GM21381 (cell line): Measurements from ENCODE around the gene TTC23.
A peak's percentile ranks its signal among the peaks of the same experiment; 100 is the strongest.
"Not testable (repeated sequence)": the region's sequence is repeated elsewhere in the genome, so short reads cannot be mapped to it uniquely, and the experiment has no call there.

Experiments
- ATAC-seq: cut with Tn5 transposase; IDR thresholded peaks from one replicate; pipeline ENCODE4 v1.9.1; 2021; ENCODE audit warnings: mild to moderate bottlenecking, moderate library complexity; ENCODE audit not compliant: unreplicated experiment

The TTC23 gene

GRCh38 chr15:99250494-99250856 is 1.1 kb upstream of the TTC23 start:
- ATAC-seq = no peak

DNA sequence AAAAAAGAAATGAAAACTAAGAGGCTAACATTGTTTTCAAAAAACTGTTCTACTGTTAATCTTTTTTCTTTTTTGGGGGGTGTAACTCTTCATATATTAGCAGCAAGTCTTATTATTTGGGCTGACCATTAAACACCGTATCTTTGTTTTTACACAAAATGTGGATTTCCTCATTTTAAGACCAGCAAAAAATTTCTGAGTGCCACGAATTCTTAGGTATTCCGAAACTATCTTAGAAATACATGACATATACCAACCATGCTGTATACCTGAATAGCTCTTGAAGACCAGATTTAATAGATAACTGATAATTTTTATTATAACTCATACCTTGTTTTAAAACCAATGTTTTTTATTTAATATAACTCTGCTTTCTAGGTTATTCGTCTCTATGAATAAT is 620 bp upstream of the TTC23 start:
- no peak for ATAC-seq

DNA sequence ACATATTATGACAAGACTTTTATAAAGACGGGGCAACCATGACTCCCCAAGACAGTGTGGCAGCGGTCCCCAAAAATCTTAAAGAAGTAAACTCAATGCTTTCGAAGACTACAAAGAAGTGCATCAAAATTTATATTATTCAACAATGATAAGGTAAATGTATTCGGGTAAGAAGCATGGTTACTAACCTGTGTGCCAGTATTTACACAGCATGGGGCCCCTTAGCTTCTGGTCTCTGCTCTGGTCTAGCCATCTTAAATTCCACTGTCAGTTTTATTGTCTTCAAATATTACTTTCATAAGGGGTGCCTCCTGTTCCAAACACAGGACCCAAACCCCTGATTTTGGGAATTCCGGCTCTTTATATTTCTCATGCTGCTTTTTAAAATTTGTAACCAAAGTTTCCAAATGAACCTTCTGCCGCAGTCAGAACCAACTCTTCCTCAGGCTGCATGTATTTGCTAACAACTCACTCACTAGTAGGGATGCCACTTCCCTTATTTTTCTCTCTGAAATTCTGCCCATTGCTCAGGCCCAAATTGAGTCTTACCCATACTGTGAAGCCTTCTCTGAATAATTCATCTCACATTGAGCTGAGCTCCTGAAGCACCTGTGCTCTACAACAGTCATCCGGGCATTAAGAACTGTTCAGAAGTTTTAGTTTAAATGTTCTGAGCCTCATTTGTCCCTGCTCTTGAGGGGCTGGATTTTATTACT is 1.2 kb downstream of the TTC23 start:
- no peak for ATAC-seq

- ATAC-seq = no peak
These were observed 2.3 kb downstream of the TTC23 start for GRCh38 chr15:99247062-99247461.

GRCh38 chr15:99244306-99244705 is 5.1 kb downstream of the TTC23 start:
- no peak for ATAC-seq

GRCh38 chr15:99241752-99242151 is 7.6 kb downstream of the TTC23 start:
- ATAC-seq = no peak

DNA sequence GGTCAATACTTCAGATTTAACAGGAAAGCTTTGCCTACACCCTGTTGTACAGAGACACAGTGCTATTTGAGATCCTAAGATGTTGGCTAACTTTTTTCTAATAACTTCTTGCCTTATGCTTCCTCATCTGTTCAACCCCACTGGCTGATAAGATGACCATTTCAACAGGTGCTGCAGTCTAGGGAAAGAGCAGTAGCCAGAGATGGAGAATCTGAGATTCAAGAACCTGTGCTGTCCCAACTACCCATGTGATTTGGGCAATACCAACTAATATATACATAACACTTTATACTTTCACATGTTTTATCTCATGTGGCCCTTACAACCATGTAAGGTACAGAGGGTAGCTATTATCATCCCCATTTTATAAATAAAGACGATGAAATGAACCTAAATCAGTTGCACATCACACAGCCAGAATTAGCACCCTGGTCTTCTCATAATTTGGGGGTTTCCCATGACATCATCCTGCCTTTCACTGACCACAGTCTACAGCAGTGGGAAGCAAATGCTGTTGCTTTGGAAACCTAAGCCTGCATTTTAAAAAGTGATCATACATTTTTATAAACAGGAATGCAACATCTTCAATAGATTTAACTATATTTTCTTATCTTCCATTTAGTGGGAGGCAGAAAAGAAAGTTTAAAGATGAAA is 9.7 kb downstream of the TTC23 start:
- ATAC-seq = peak; percentile 94

DNA sequence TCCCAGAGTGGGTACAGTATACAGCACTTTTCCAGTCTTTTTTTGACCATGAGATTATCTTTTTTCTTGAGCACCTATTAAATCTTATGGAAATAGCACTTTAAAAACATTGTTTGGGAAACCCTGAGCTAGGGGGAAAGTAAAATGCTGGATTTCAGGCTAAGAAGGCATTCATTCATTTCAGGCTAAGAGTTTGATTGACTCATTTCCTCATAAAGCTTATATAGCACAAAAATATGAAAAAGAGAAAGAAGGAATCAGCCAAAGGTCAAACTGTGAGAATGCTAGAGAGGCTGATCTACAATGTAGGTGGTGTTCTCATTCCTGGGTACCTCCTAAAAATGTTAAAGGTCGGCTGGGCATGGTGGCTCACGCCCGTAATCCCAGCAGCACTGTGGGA is 10.5 kb downstream of the TTC23 start:
- ATAC-seq = no peak

DNA sequence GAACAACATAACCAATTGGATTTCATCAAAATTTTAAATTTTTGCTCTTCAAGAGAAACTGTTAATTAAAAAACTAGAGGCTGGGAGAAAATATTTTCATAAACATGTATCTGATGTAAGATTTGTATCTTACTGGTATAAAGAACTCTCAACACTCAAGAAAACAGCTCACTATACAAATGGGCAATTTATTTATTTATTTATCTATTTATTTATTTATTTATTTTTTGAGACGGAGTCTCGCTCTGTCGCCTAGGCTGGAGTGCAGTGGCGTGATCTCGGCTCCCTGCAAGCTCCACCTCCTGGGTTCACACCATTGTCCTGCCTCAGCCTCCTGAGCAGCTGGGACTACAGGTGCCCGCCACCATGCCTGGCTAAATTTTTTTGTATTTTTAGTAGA is 15.2 kb downstream of the TTC23 start:
- ATAC-seq = not testable (repeated sequence)

DNA sequence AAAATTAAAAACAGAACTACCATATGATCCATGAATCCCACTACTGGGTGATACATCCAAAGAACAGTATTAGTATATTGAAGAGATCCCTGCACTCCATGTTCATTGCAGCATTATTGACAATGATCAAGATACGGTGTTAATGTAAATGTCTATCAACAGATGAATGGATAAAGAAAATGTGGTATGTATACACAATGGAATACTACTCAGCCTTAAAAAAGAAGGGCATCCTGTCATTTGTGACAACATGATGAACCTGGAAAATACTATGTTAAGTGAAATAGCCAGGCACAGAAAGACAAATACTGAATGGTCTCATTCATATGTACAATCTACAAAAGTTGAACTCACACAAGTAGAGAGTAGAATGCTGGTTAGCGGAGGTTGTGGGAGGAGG is 16.6 kb downstream of the TTC23 start:
- no peak for ATAC-seq

DNA sequence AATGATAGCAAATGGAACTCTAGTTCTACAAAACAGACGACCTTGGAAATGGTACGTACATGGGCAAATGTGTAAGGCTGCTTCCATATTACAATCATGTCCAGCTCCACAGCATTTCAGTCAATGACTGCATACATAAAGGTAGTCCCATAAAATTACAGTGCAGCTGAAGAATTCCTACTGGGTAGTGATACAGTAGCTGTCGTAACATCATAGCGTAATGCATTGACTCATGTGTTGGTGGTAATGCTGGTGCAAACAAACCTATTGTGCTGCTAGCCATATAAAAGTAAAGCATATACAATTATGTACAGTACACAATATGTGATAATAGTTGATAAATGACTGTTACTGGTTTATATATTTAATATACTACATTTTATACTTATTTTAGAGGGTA is 18.5 kb downstream of the TTC23 start:
- ATAC-seq = no peak

GRCh38 chr15:99228120-99228770 is 21.1 kb downstream of the TTC23 start:
- no peak for ATAC-seq

GRCh38 chr15:99226802-99227201 is 22.6 kb downstream of the TTC23 start:
- ATAC-seq = no peak

- no peak for ATAC-seq
These were observed 24.8 kb downstream of the TTC23 start for GRCh38 chr15:99224372-99225214.

DNA sequence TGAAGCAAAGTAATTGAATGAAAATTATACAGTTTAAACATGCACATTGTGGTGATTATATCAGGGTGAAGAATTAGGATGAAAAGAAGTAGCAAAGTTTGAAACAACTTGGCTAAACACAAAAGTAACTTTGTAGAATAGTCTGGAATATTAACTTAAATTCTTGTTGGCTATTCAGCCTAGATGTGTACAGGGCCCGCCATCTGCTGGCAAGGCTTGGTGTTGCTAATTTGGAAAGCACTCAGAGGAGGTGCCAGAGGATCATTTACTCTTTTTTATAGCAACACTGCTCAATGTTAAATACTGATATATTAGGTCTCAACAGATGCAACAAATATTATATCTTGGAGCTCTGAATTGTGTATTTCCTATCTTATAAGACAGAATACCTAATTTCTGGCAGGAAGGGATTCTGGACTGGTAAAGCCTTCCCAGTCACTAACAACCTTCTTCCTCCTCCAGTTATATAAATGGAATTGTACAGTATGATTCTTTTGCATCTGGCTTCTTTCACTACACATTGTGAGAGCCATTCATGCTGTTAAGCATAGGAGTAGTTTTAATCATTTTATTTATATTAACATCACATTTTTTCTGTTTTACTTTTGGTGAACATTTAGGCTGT is 36.1 kb downstream of the TTC23 start:
- peak; percentile 79 for ATAC-seq

DNA sequence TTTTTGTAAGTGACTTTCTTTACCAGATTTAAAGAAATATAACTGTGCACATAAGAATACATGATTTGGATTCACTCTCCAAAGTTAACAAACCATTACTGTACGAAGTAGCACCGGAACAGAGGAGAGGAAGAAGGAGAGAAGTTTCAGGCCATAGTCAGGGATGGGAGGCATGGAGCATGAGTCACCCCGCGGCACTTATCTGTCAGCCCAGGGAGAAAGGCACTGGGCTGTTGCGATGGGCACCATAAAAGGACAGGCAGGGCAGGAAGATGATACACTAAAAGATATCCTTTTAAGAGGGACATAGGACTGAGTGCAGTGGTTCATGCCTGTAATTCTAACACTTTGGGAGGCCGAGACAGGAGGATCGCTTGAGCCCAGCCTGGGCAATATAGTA is 37.0 kb downstream of the TTC23 start:
- no peak for ATAC-seq

DNA sequence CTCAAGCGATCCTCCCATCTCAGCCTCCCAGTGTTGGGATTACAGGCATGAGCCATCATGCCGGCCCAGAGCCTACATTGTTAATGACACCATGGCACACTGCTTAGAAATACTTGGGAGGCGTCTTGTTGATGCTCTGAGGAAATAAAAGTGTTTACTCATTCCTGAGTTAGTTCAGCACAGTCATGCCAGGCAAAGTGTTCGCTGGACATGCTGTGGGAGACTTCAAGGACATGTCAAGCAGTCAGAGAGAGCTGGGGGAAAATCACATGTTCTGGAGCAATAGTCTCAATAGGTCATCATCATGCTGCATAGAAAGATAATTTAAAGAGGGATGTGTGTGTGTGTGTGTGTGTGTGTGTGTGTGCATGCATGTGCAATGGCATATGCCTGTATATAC is 37.5 kb downstream of the TTC23 start:
- no peak for ATAC-seq

DNA sequence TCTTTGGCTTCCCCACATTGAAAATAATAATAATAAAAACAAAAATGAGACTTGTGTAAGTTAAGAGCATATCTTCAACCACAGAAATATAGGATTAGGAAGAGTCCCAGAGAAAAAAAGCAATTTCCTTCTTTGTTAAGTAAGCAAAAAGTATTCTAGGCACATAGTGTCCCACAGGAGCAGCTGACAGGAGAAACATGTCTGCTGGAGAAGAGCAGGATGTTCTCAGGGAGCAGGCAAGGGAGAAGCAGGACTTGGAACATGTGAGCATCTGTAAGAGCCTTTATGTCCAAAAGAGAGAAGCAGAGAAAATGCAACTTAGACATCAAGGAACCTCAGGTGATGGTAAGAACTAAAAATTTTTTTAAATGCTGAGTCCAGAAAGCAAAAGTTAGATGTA is 39.0 kb downstream of the TTC23 start:
- ATAC-seq = no peak

DNA sequence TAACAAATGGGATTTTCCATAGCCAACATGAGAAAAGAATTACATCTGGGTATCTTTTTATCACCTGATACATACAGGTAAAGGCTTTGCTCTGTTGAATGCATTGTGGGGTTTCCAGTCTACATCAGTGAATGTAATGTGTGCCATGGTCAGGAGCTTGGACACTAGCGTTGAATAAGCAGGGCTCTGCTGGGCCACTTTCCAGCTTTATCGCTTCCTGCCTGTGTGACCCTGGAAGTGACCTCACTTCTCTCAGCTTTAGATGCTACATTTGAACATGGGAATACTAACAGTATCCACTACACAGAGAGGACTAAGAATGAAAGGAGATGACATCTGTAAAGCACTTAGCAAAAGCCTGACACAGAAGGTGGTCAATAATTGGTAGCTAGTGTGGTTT is 40.1 kb downstream of the TTC23 start:
- ATAC-seq = no peak

GRCh38 chr15:99207672-99208071 is 41.7 kb downstream of the TTC23 start:
- ATAC-seq = no peak

DNA sequence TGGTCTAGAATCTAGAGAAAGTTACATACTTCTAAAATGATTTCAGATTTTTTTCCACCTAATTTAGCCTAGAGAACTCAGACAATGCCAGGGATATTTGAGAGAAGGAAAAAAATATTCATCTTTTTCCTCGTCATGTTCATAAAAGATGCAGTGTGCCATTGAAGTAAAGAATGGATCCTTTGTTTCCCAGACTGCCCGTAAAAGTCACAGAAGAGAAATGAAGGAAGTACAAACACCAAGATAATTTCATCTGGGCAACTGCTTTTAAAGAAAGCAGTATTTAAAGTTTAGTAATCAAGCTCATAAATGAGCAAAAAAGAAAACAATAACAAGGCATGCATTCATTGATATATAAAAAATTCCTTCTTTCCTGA is 47.2 kb downstream of the TTC23 start:
- ATAC-seq = no peak
